Tibial artery (tissue), 4 donors: ENCODE data around the gene SOCS7.

Experiments
- DNase-seq, 2 donors: peaks; one replicate each; pipeline ENCODE4 v3.0.0-alpha.2; 2019
- H3K27ac ChIP-seq, 2 donors: fragments of 200-600 bp; sonication (generic) in 1 of 2; 1 replicate in 1 of 2; 2 replicates in 1 of 2; pipeline ENCODE4 v1.5.1; 2018 to 2019; ENCODE audit warnings: mild to moderate bottlenecking in 1 of 2
- H3K27me3 ChIP-seq, 2 donors: fragments of 200-600 bp; sonication (generic) in 1 of 2; one replicate each; pipeline versions ENCODE4 v1.5.1 to v1.6.0; 2016 to 2019
- H3K36me3 ChIP-seq, 3 donors: fragments of 200-600 bp; sonication (generic) in 2 of 3; one replicate each; pipeline ENCODE4 v1.5.1; 2016 to 2019; ENCODE audit warnings: mild to moderate bottlenecking in 2 of 3
- H3K4me1 ChIP-seq, 4 donors: fragments of 200-600 bp; sonication (generic) in 2 of 4; 1 replicate in 3 of 4; 2 replicates in 1 of 4; pipeline ENCODE4 v1.5.1; 2016 to 2019
- H3K4me3 ChIP-seq, 2 donors: fragments of 200-600 bp; sonication (generic) in 1 of 2; 1 replicate in 1 of 2; 2 replicates in 1 of 2; pipeline ENCODE4 v1.5.1; 2018 to 2019; ENCODE audit warnings: mild to moderate bottlenecking in 2 of 2
- H3K9me3 ChIP-seq, 3 donors: fragments of 200-600 bp; sonication (generic) in 1 of 3; one replicate each; pipeline ENCODE4 v1.5.1; 2016 to 2019
- intact Hi-C: fragments of 100-400 bp; cut with DNase I; formaldehyde crosslinking; loops from one replicate; pipeline ENCODE4 v1.15.0; 2023; ENCODE audit warnings: low total_unique reads
- TF ChIP-seq, protein P1 (sequence below), 2 experiments: fragments of 200-600 bp in 1 of 2; fragments of 450-650 bp in 1 of 2; IDR thresholded peaks; one replicate each; pipeline ENCODE4 v1.5.1; 2017 to 2019; ENCODE audit warnings: antibody characterized with exemption in 2 of 2, mild to moderate bottlenecking in 1 of 2, moderate library complexity in 1 of 2

Gene SOCS7

DNA sequence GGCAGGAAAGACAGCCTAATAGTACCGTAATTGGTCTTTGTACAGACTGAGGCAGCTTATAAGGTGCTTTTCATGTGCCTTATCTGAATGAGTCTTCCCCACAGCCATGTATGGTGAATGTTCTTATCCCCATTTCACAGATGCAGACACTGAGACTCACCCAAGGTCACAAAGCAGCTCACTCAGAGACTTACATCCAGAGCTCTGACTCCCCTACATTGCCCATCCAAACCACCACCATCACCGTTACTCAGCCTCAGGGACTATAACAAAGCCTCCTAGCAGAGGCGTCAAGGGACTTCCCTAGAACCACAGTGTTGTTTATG is 7.3 kb upstream of the SOCS7 start:
- Histone ChIP-seq H3K4me3 (no peak overlapping the region), H3K27ac (no peak overlapping the region), H3K4me1 (no peaks in the 10 kb centered on the region), H3K9me3 (no peaks in the 10 kb centered on the region), H3K27me3 (peaks cover 0 to 12% of the 10 kb centered on the region in 2 donors), H3K36me3 (no peaks in the 10 kb centered on the region)
- DNase-seq = no peak
- TF ChIP-seq, protein P1, sequence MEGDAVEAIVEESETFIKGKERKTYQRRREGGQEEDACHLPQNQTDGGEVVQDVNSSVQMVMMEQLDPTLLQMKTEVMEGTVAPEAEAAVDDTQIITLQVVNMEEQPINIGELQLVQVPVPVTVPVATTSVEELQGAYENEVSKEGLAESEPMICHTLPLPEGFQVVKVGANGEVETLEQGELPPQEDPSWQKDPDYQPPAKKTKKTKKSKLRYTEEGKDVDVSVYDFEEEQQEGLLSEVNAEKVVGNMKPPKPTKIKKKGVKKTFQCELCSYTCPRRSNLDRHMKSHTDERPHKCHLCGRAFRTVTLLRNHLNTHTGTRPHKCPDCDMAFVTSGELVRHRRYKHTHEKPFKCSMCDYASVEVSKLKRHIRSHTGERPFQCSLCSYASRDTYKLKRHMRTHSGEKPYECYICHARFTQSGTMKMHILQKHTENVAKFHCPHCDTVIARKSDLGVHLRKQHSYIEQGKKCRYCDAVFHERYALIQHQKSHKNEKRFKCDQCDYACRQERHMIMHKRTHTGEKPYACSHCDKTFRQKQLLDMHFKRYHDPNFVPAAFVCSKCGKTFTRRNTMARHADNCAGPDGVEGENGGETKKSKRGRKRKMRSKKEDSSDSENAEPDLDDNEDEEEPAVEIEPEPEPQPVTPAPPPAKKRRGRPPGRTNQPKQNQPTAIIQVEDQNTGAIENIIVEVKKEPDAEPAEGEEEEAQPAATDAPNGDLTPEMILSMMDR (IDR thresholded peaks at IDR 0.05) = no peak
- intact Hi-C loops = no loop called here

DNA sequence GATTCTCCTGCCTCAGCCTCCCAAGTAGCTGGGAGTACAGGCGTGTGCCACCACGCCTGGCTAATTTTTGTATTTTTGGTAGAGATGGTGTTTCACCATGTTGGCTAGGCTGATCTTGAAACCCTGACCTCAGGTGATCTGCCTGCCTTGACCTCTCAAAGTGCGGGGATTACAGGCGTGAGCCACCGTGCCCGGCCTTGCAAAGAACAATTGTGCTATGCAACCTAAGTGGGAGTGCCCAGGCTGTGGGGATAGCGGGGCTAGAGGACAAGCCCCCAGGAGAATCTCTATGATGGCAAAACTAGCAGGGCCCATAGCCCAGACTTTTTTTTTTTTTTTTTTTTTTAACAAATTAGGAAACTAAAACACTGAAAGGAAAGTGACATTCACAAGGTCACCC is 5.9 kb upstream of the SOCS7 start:
- no peaks in the 10 kb centered on the region for H3K4me1 ChIP-seq
- H3K36me3 ChIP-seq = no peaks in the 10 kb centered on the region
- no peak overlapping the region for H3K4me3 ChIP-seq
- DNase-seq = no peak
- TF ChIP-seq, protein P1 (IDR thresholded peaks at IDR 0.05) = no peak
- H3K9me3 ChIP-seq = no peaks in the 10 kb centered on the region
- intact Hi-C loops = no loop called here
- peaks cover 0 to 12% of the 10 kb centered on the region in 2 donors for H3K27me3 ChIP-seq
- H3K27ac ChIP-seq = no peak overlapping the region

DNA sequence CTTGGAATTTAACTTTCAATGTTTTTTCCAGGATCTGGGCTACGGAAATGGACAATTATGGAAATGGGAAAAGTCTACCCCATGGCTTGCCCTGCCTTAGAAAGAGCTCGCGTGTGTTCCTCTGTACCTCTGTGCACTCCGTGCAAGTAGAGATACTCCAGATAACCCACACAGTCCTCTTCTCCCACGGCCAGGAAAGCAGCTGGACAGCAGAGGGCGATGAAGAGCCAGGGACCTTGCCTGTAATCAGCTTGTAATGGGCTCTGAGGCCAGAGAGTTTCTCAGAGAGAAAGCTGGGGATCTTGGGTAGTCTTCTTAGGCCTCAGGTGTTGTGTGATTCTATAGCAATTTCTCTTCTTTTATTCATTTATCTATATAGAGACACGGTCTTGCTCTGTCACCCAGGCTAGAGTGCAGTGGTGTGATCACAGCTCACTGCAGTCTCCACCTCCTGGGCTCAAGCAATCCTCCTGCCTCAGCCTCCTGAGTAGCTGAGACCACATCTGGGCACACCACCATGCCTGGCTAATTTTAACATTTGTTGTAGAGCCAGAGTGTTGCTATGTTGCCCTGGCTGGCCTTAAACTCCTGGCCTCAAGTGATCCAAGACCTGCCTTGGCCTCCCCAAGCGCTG is 2.4 kb upstream of the SOCS7 start:
- TF ChIP-seq, protein P1 (IDR thresholded peaks at IDR 0.05) = peak; percentile 88 to 92
- DNase-seq = peak; percentile 90 to 91
- H3K9me3 ChIP-seq = no peaks in the 10 kb centered on the region
- H3K4me3 ChIP-seq = no peak overlapping the region
- H3K27ac ChIP-seq = peak overlapping the region in 1 of 2 donors; percentile 43
- intact Hi-C loops = loop anchor here (2.0 kb wide), 1 partner anchor 66 kb away; no protein-coding TSS in a partner anchor
- peaks cover 0 to 18% (median 13%) of the 10 kb centered on the region in 4 donors for H3K4me1 ChIP-seq
- peaks cover 0 to 1% of the 10 kb centered on the region in 2 donors for H3K27me3 ChIP-seq
- H3K36me3 ChIP-seq = no peaks in the 10 kb centered on the region

DNA sequence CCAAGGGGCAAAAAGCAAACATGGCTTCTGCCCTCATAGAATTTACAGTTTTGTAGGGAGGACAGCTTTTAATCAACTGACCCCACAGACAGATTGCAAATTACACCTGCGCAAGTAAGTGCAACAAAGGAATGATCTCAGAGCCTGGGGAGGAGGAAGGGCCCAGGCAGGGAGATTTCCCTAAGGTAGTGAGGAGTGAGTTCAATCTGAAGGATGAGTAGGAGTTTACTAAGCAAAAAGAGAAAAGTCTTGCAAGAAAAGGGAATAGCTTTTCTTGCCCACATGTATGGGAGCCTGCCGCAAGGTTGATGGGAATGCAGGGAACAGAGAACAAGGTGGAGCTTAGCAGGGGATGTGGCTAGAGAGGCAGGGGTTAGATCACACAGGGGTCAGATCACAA is 1.6 kb upstream of the SOCS7 start:
- Histone ChIP-seq H3K27ac (peak overlapping the region in 1 of 2 donors; percentile 43), H3K36me3 (no peaks in the 10 kb centered on the region), H3K27me3 (no peaks in the 10 kb centered on the region), H3K9me3 (no peaks in the 10 kb centered on the region), H3K4me3 (no peak overlapping the region), H3K4me1 (peaks cover 0 to 26% (median 21%) of the 10 kb centered on the region in 4 donors)
- intact Hi-C loops = loop anchor here (10.0 kb wide), 2 partner anchors 135 to 385 kb away; partner anchors contain the start of gene CISD3
- DNase-seq = peak in 1 of 2 donors; percentile 28
- TF ChIP-seq, protein P1 (IDR thresholded peaks at IDR 0.05) = no peak

DNA sequence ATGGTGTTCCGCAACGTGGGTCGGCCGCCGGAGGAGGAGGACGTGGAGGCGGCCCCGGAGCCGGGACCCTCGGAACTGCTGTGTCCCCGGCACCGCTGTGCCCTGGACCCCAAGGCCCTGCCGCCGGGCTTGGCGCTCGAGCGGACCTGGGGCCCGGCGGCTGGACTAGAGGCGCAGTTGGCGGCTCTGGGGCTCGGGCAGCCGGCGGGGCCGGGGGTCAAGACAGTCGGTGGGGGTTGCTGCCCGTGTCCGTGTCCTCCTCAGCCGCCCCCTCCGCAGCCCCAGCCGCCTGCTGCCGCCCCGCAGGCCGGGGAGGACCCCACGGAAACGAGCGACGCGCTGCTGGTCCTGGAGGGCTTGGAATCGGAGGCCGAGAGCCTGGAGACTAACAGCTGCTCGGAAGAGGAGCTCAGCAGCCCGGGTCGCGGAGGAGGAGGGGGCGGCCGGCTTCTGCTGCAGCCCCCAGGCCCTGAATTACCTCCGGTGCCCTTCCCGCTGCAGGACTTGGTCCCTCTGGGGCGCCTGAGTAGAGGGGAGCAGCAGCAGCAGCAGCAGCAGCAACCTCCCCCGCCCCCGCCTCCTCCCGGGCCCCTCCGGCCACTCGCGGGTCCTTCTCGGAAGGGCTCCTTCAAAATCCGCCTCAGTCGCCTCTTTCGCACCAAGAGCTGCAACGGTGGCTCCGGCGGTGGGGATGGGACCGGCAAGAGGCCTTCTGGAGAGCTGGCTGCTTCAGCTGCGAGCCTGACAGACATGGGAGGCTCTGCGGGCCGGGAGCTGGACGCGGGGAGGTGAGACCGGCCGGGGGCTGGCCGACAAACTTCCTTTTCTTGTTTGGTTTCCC is 821 bp downstream of the SOCS7 start:
- intact Hi-C loops = loop anchor here (10.0 kb wide), 2 partner anchors 132 to 382 kb away; partner anchors contain the start of gene CISD3
- Histone ChIP-seq H3K36me3 (no peaks in the 10 kb centered on the region), H3K4me1 (peaks cover 0 to 50% (median 34%) of the 10 kb centered on the region in 4 donors), H3K9me3 (no peaks in the 10 kb centered on the region), H3K4me3 (peak overlapping the region; percentile 71 to 92), H3K27me3 (no peaks in the 10 kb centered on the region), H3K27ac (peak overlapping the region; percentile 84 to 90)
- TF ChIP-seq, protein P1 (IDR thresholded peaks at IDR 0.05) = no peak
- peak; percentile 37 to 68 for DNase-seq
